HepG2 (cell line): ENCODE results near the gene WNK1. TPM values are rescaled to one million over a fixed set of nuclear protein-coding genes. Genes with fewer than 3 reads are reported as not detected.

Experiments
- ATAC-seq: fragments of 200-7000 bp; cut with Tn5 transposase; 3 replicates; pipeline ENCODE4 v1.9.1; 2020; ENCODE audit warnings: mild to moderate bottlenecking, moderate library complexity
- BruUV-seq: library from RNA; stranded (reverse); fragments of 400-500 nt; replicated peaks from 2 replicates; lab custom pipeline; 2021; lab: Mats Ljungman, UMichigan
- CTCF ChIA-PET: fragments of 300-600 bp; formaldehyde crosslinking; extraction: SDS; loops from one replicate; lab custom pipeline; 2021; ENCODE audit warnings: low total read pairs, inconsistent platforms, low intra/inter-chr PET ratio; lab: Yijun Ruan, JAX
- POLR2A ChIA-PET: fragments of 350-600 bp; sonication (Branson Sonifier 250); formaldehyde crosslinking; loops from one replicate; lab custom pipeline; 2020; ENCODE audit warnings: antibody characterized with exemption, inconsistent platforms; lab: Yijun Ruan, JAX
- DNase-seq: peaks from one replicate; pipeline ENCODE4 v3.0.0-alpha.2; 2015; ENCODE audit warnings: low spot score
- FAIRE-seq: peaks from 3 replicates; lab custom pipeline; 2011; peaks lifted over from hg19 to GRCh38; lab: Jason Lieb, UNC
- H2AFZ ChIP-seq: one replicate; pipeline ENCODE4 v1.6.1; 2011; ENCODE audit warnings: low read length, inconsistent platforms
- H3K27ac ChIP-seq: fragments of 300-600 bp; 3 replicates; pipeline ENCODE4 v1.8.0; 2011; ENCODE audit warnings: mixed run types, mild to moderate bottlenecking, mixed read lengths, low read length, inconsistent platforms; ENCODE audit not compliant: insufficient read depth; ENCODE audit errors: extremely low read length
- H3K27me3 ChIP-seq, 2 experiments: fragments of 200-600 bp in 1 of 2; 2 replicates in 1 of 2; 3 replicates in 1 of 2; pipeline versions ENCODE4 v1.6.0 to v1.8.0; 2011; ENCODE audit warnings: low read length in 2 of 2, mild to moderate bottlenecking in 2 of 2, moderate library complexity in 2 of 2, inconsistent platforms in 1 of 2; ENCODE audit not compliant: insufficient read depth in 2 of 2, control insufficient read depth in 1 of 2
- H3K36me3 ChIP-seq, 2 experiments: fragments of 200-600 bp in 1 of 2; replicated peaks in 1 of 2; 2 replicates in 1 of 2; 3 replicates in 1 of 2; pipeline versions ENCODE4 v1.5.1 to v1.8.0; 2011; ENCODE audit warnings: low read length in 2 of 2, inconsistent platforms in 1 of 2; ENCODE audit not compliant: insufficient read depth in 2 of 2, control insufficient read depth in 1 of 2
- H3K4me1 ChIP-seq: 2 replicates; pipeline ENCODE4 v1.5.1; 2012; ENCODE audit warnings: low read length, inconsistent platforms; ENCODE audit not compliant: insufficient read depth
- H3K4me2 ChIP-seq: 2 replicates; pipeline ENCODE4 v1.6.0; 2011; ENCODE audit warnings: low read depth, low read length, inconsistent platforms
- H3K4me3 ChIP-seq, 3 experiments: fragments of 200-600 bp in 1 of 3; sonication (generic), shearing (Covaris generic) in 1 of 3; replicated peaks in 1 of 3; 2 replicates each; pipeline ENCODE4 v1.5.1; 2011 to 2016; ENCODE audit warnings: low read length in 3 of 3, inconsistent platforms in 2 of 3, low read depth in 2 of 3, mild to moderate bottlenecking in 2 of 3, control low read depth in 1 of 3, mixed read lengths in 1 of 3; ENCODE audit not compliant: insufficient read depth in 1 of 3
- H3K79me2 ChIP-seq: one replicate; pipeline ENCODE4 v1.6.1; 2011; ENCODE audit warnings: low read length, inconsistent platforms; ENCODE audit not compliant: insufficient read depth
- H3K9ac ChIP-seq: 2 replicates; pipeline ENCODE4 v1.6.0; 2011; ENCODE audit warnings: mild to moderate bottlenecking, low read depth, low read length, inconsistent platforms; ENCODE audit not compliant: insufficient read depth
- H3K9me3 ChIP-seq: 2 replicates; pipeline ENCODE4 v1.5.1; 2012; ENCODE audit warnings: mild to moderate bottlenecking, low read length
- H4K20me1 ChIP-seq: 2 replicates; pipeline ENCODE4 v1.6.0; 2011; ENCODE audit warnings: inconsistent platforms, mild to moderate bottlenecking, low read length, moderate library complexity; ENCODE audit not compliant: insufficient read depth
- ELF4 ChIP-seq: sonication (generic); formaldehyde crosslinking; IDR thresholded peaks from 2 replicates; pipeline ENCODE4 v1.5.0; 2020; ENCODE audit warnings: missing genetic modification reagents, mild to moderate bottlenecking, moderate library complexity, borderline replicate concordance
- FOXO1 ChIP-seq: sonication (generic); formaldehyde crosslinking; IDR thresholded peaks from 2 replicates; pipeline ENCODE4 v1.4.0; 2020; ENCODE audit warnings: missing genetic modification reagents
- HDAC1 ChIP-seq: sonication (generic); formaldehyde crosslinking; IDR thresholded peaks from 2 replicates; pipeline ENCODE4 v1.5.1; 2020; ENCODE audit warnings: mild to moderate bottlenecking, missing genetic modification reagents
- MLLT10 ChIP-seq: sonication (generic); formaldehyde crosslinking; IDR thresholded peaks from 2 replicates; pipeline ENCODE4 v1.4.0; 2020; ENCODE audit warnings: missing genetic modification reagents
- RCOR2 ChIP-seq: IDR thresholded peaks from 2 replicates; pipeline ENCODE4 v1.6.1; 2016; ENCODE audit warnings: missing biosample characterization, missing genetic modification reagents
- SSRP1 ChIP-seq: IDR thresholded peaks from 2 replicates; pipeline ENCODE4 v1.6.1; 2016; ENCODE audit warnings: control low read depth
- THAP8 ChIP-seq: sonication (generic); formaldehyde crosslinking; IDR thresholded peaks from 2 replicates; pipeline ENCODE4 v1.5.1; 2020; ENCODE audit warnings: missing genetic modification reagents, mild to moderate bottlenecking, borderline replicate concordance
- ZBTB8A ChIP-seq: sonication (generic); formaldehyde crosslinking; IDR thresholded peaks from 2 replicates; pipeline ENCODE4 v1.4.0; 2020; ENCODE audit warnings: mild to moderate bottlenecking, low read depth, missing genetic modification reagents, borderline replicate concordance
- ZMYM4 ChIP-seq: sonication (generic); formaldehyde crosslinking; IDR thresholded peaks from 2 replicates; pipeline ENCODE4 v1.8.1; 2023; ENCODE audit warnings: mild to moderate bottlenecking, missing genetic modification reagents
- ZNF143 ChIP-seq: sonication (generic); formaldehyde crosslinking; IDR thresholded peaks from 2 replicates; pipeline ENCODE4 v1.4.0; 2020; ENCODE audit warnings: missing genetic modification reagents
- ZNF326 ChIP-seq: sonication (generic); formaldehyde crosslinking; IDR thresholded peaks from 2 replicates; pipeline ENCODE4 v1.4.0; 2020; ENCODE audit warnings: missing genetic modification reagents, borderline replicate concordance
- ZNF546 ChIP-seq: sonication (generic); formaldehyde crosslinking; conservative IDR thresholded peaks from 2 replicates; pipeline ENCODE4 v1.8.1; 2023; ENCODE audit warnings: mild to moderate bottlenecking, missing genetic modification reagents
- ZNF781 ChIP-seq: sonication (generic); formaldehyde crosslinking; IDR thresholded peaks from 2 replicates; pipeline ENCODE4 v1.5.1; 2020; ENCODE audit warnings: borderline replicate concordance, mild to moderate bottlenecking, missing genetic modification reagents; ENCODE audit errors: not compliant biosample characterization
- ZNF816 ChIP-seq: sonication (generic); formaldehyde crosslinking; IDR thresholded peaks from 2 replicates; pipeline ENCODE4 v1.8.0; 2022; ENCODE audit warnings: missing genetic modification reagents, mild to moderate bottlenecking, borderline replicate concordance
- in situ Hi-C: cut with HindIII; loops from 2 replicates; pipeline ENCODE4 v1.10.0; 2017; ENCODE audit warnings: low pct_unique_long_range_greater_than_20kb; ENCODE audit not compliant: extremely low pct_ligation_motif_present
- intact Hi-C: fragments of 100-400 bp; cut with micrococcal nuclease; formaldehyde crosslinking; loops from one replicate; pipeline ENCODE4 v1.10.0; 2022; ENCODE audit not compliant: unreplicated experiment
- polyA plus RNA-seq, 8 experiments: library from polyadenylated mRNA; depleted of rRNA in 3 of 8; stranded (reverse) in 7 of 8; unstranded in 1 of 8; fragments of >200 nt; fragmentation: Illumina TruSeq in 4 of 8; extraction: Trizol in 4 of 8; gene quantifications; 2 replicates each; pipeline versions ENCODE4 v1.2.1 to v1.2.3, GENCODE V29; 2011 to 2016; ENCODE audit warnings: low read depth in 4 of 8, missing spikeins in 1 of 8, mixed read lengths in 1 of 8; ENCODE audit not compliant: insufficient read depth in 1 of 8
- total RNA-seq, 5 experiments: library from RNA; depleted of rRNA; stranded (reverse); fragments of >200 nt; fragmentation: Illumina TruSeq; extraction: Trizol; gene quantifications; 2 replicates each; pipeline ENCODE4 v1.2.3, GENCODE V29; 2016; ENCODE audit warnings: low read depth in 1 of 5
- TF ChIP-seq, protein P1 (sequence below): sonication (generic); formaldehyde crosslinking; conservative IDR thresholded peaks from 2 replicates; pipeline ENCODE4 v1.8.0; 2022; ENCODE audit warnings: low read depth, missing genetic modification reagents
- TF ChIP-seq, protein P2 (sequence below): sonication (generic); formaldehyde crosslinking; IDR thresholded peaks from 2 replicates; pipeline ENCODE4 v1.4.0; 2020; ENCODE audit warnings: mild to moderate bottlenecking, missing genetic modification reagents, borderline replicate concordance

Gene WNK1
- total and polyA plus RNA-seq, 2 of the 13 experiments (the other 11 are each of a cell fraction or from before 2014, with no cell fraction given) = 31.1 to 54.8 TPM

- BruUV-seq = no TSS peak
- H3K36me3 ChIP-seq = peaks cover 11 to 62% of the 10 kb centered on the region in 2 experiments
- H3K27ac ChIP-seq = no peak overlapping the region
- CTCF ChIA-PET = no interaction called here
- H3K9ac ChIP-seq = no peak overlapping the region
- H3K4me2 ChIP-seq = no peak overlapping the region
- H3K27me3 ChIP-seq = no peaks in the 10 kb centered on the region
- DNase-seq (no peak), FAIRE-seq (no peak), ATAC-seq (no peak)
- no peaks in the 10 kb centered on the region for H3K4me1 ChIP-seq
- no peak overlapping the region for H3K4me3 ChIP-seq
- POLR2A ChIA-PET = no interaction called here
- in situ Hi-C loops (no loop called here), intact Hi-C loops (no loop called here)
- H4K20me1 ChIP-seq = no peaks in the 10 kb centered on the region
- H3K9me3 ChIP-seq = no peaks in the 10 kb centered on the region
- no peaks in the 10 kb centered on the region for H3K79me2 ChIP-seq
- H2AFZ ChIP-seq = no peak overlapping the region
- TF ChIP-seq MLLT10 (CRISPR knock-in tag) = no peak
- TF ChIP-seq ZNF143 (CRISPR knock-in tag) = no peak
- TF ChIP-seq, protein P1, sequence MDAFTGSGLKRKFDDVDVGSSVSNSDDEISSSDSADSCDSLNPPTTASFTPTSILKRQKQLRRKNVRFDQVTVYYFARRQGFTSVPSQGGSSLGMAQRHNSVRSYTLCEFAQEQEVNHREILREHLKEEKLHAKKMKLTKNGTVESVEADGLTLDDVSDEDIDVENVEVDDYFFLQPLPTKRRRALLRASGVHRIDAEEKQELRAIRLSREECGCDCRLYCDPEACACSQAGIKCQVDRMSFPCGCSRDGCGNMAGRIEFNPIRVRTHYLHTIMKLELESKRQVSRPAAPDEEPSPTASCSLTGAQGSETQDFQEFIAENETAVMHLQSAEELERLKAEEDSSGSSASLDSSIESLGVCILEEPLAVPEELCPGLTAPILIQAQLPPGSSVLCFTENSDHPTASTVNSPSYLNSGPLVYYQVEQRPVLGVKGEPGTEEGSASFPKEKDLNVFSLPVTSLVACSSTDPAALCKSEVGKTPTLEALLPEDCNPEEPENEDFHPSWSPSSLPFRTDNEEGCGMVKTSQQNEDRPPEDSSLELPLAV (CRISPR knock-in tag) = no peak
- TF ChIP-seq RCOR2 (CRISPR knock-in tag) = no peak
- TF ChIP-seq THAP8 (CRISPR knock-in tag) = no peak
- TF ChIP-seq SSRP1 (CRISPR knock-in tag) = no peak
- TF ChIP-seq HDAC1 (CRISPR knock-in tag) = no peak
- TF ChIP-seq ZNF326 (CRISPR knock-in tag) = no peak
- no peak for TF ChIP-seq ZNF781 (CRISPR knock-in tag)
- TF ChIP-seq ZNF546 (CRISPR knock-in tag) = no peak
- no peak for TF ChIP-seq ZMYM4 (CRISPR knock-in tag)
- no peak for TF ChIP-seq ELF4 (CRISPR knock-in tag)
- TF ChIP-seq FOXO1 = no peak
- no peak for TF ChIP-seq ZBTB8A (CRISPR knock-in tag)
- TF ChIP-seq, protein P2, sequence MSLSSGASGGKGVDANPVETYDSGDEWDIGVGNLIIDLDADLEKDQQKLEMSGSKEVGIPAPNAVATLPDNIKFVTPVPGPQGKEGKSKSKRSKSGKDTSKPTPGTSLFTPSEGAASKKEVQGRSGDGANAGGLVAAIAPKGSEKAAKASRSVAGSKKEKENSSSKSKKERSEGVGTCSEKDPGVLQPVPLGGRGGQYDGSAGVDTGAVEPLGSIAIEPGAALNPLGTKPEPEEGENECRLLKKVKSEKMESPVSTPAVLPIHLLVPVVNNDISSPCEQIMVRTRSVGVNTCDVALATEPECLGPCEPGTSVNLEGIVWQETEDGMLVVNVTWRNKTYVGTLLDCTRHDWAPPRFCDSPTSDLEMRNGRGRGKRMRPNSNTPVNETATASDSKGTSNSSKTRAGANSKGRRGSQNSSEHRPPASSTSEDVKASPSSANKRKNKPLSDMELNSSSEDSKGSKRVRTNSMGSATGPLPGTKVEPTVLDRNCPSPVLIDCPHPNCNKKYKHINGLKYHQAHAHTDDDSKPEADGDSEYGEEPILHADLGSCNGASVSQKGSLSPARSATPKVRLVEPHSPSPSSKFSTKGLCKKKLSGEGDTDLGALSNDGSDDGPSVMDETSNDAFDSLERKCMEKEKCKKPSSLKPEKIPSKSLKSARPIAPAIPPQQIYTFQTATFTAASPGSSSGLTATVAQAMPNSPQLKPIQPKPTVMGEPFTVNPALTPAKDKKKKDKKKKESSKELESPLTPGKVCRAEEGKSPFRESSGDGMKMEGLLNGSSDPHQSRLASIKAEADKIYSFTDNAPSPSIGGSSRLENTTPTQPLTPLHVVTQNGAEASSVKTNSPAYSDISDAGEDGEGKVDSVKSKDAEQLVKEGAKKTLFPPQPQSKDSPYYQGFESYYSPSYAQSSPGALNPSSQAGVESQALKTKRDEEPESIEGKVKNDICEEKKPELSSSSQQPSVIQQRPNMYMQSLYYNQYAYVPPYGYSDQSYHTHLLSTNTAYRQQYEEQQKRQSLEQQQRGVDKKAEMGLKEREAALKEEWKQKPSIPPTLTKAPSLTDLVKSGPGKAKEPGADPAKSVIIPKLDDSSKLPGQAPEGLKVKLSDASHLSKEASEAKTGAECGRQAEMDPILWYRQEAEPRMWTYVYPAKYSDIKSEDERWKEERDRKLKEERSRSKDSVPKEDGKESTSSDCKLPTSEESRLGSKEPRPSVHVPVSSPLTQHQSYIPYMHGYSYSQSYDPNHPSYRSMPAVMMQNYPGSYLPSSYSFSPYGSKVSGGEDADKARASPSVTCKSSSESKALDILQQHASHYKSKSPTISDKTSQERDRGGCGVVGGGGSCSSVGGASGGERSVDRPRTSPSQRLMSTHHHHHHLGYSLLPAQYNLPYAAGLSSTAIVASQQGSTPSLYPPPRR (CRISPR knock-in tag) = no peak
- TF ChIP-seq ZNF816 = no peak
Measured at GRCh38 chr12:894226-894625, 141.8 kb downstream of the WNK1 start.
